ENCODE data around the gene A2M.
"Not testable (repeated sequence)": the region's sequence is repeated elsewhere in the genome, so short reads cannot be mapped to it uniquely, and the experiment has no call there.

Gene A2M

DNA sequence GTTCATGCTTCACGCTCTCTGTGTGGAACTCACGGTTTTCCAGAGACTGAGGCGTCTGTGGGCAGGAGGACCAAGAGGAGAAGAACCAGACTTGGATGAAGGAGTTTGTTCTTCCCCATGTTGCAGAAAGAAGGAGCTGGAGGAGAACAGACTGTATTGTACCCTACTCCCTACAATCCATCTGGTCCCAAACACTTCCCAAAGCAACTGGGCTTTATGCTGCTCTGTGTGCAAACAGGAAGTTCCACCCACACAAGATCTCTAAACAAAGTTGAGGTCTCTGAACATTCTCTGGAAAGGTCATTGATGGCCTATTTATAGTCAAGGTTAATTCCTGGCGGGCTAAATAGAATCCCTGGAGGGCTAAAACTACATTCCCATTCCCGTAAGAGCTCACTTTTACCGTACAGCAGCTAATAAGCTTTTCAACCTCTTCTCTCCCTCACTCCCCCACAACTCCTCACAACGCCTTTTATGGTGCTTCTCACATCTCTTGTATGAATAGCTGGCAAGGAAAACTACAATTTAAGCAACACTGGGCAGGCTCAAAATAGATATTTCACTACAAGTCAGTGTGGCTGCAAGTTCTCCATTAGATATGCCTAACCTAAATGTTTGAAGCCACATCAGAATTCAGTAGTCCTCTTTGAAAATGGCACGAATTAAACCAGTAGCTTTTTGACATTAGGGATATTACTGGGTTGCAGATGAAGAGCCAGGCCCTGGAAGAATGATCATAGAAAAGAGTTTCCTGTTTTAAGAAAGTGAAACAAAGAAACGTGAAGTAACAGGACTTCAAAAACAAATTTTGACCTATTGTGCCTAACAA, at the start of gene A2M:
Gene A2M, minus strand, starts transcription at position 189 of the 829 bp plus-strand sequence. Its CDS starts 70 bp downstream, at position 119.
- no peak for DNase-seq

DNA sequence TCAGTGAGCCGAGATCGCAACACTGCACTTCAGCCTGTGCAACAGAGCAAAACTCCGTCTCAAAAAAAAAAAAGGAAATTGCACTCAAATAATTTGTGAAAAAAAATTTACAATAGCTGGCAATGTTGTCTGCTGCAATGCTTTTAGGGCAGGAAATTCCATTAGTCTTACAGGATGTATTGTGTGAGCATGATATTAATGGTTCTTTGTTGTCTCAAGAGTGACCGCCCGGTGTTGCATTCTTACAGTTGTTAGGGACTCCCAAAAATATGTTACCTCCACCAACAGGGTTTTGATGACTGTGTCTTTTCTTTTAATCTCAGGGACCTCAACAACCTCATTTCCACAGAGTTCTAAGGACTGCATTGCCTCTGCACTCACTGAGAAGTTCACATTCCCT, 47.7 kb upstream of the A2M start:
- DNase-seq: no peak

DNA sequence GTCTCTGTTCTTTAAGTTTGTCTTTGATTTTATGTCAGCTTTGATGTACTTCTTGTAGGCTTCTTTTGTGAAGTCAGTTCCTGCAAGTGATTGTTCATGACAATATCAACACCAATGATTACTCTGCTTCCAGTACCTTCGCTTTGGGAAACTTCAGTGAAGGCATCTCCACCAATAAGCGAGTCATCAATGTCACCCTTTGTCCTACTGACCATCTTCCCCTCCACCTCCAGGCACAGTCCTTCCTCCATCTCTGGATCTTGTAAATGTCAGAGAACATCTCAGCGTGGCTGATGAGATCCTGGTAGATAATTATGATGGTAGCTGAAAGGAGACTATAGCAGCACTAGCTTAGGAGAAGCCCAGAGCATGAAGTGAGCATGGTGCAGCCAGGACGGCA, 40.4 kb upstream of the A2M start:
- no peak for DNase-seq

DNA sequence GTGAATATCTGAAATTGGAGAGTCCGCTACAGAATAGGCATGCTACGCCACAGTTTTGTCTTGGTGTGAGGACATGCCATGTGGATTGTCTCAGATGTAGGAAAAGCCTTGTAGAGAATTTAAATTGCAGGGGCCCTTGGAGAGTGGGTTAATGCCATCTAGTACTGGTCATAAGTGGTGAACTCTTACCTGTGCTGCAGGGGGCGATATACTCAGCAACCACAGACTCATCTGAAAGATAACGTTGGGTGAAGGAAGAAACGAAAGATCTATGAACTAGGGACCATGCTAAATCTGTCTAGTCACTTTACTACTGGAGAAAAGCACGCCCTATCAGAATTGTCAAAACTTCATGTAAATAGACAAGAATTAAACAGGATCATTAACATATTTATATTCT, 33.7 kb upstream of the A2M start:
- DNase-seq: no peak

DNA sequence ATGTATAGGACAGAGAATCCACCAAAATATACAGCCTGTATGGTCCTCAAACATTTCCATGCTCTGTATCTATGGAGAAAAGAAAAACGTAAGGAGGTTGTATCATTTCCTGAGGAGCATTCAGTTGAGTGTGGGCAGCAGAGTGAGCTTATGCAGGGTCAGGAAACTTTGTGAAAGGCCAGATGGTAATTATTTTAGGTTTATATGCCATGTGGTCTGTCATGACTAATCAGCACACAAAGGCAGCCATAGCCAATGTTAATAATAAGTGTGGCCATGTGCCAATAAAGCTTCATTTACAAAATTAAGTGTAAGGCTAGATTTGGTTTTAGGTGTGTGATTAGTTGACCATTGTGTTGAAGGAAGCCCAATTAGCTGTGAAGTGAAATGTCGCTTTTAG, 33.2 kb upstream of the A2M start:
- no peak for DNase-seq

DNA sequence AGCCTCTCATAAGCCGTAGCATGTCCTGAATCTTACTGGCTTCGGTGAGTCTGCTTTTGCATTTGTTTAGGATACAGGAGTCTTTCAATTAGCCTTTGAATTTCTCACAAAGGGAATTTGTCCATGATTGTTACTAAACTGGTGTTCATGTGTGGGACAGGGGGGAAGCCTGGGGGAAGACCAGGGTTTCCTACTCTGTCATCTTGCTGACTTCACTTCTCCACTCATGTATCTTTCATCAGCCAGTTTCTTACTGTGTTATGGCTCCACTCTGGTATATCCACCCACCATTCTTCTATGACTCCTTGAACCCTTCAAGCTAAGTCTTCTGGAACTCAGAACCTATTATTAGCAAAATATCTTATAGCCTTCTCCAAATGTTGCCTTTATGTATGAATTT, 31.7 kb upstream of the A2M start:
- DNase-seq: no peak

DNA sequence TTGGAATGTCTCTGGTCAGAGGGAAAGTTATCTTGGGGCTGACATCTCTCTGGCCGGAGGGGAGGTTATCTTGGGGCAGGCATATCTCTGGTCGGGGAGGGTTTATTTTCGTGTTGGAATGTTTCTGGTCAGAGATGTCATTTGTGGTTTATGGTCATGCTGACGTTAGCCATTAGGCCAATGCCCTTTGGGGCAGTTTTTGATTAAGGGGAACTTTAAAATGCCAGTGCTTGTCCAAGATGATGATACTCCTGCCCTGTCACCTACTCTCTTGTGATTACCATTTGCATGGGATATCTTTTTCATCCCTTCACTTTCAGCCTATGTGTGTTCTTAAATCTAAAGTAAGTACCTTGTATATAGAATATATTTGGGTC, 29.0 kb upstream of the A2M start:
- no peak for DNase-seq

DNA sequence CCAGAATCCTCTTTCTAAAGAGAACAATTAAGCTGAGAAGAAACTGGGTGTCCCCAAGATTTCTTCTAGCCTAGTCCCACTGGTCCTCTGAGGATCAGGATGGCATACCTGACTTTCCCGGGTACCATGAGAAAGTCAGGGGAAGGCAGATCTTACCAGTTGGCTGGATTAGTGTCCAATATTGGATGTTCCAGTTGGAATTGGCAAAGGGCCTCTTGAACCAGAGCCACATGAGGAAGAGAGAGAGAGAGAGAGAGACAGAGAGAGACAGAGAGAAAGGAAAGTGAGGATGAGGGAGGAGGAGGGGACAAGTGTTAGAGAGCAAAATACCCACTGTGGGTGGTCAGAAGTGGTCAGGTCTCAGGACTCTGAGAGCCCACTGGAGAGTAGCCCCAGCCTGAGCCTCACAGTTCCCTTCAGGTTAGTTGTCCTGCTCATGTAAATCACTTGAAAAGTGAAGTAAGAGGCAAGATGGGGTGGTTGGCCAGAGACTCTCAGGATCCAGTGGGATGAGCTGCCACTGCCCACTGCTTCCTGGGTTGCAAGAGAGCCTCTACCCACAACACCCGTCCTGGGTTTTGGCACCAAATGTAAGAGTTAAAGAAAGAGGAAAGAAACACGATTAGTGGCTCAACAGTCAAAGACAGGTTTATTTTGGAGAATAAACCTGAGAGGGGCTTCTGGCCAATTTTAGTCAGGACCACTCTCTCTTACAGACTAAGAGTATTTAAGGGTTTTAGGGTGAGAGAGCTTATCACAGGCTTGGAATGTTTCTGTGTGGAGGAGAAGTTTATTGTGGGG, 28.4 kb upstream of the A2M start:
- no peak for DNase-seq

DNA sequence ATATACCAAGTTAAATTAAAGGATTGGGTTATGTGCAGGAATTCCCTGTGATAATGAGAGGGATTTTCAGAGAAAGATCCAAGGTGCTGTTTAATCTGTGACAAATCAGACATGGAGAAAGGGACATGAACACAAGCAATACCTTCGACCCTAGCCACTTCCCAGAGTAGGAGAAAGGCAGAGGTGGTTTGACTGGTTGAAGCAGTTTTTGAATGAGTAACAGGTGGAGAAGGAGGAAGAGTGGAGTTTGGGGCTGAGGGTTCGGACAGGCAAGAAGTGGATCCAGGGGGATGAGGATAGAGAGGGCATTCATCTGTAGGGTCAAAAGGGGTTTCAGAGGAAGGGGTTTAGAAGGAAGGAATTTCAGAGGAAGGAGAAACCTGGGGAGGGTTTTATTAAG, 27.4 kb upstream of the A2M start:
- DNase-seq: no peak

DNA sequence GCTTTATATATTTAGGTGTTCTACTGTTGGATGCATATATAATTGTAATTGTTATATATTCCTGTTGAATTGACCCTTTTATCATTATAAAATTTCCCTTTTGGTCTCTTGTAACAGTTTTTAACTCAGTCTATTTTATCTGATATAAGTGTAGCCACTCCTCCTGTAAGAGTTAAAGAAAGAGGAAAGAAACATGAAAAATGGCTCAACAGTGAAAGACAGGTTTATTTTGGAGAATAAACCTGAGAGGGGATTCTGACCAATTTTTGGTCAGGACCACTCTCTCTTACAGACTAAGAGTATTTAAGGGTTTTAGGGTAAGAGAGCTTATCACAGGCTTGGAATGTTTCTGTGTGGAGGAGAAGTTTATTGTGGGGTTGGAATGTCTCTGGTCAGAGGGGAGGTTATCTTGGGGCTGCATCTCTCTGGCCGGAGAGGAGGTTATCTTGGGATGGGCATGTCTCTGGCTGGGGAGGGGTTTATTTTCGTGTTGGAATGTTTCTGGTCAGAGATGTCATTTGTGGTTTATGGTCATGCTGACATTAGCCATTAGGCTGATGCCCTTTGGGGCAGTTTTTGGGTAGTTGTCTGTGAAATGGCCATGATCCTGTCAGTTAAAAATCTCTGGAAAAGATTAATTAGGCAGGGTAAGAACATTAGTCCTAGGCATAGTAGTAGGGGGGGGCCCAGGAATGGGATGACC, 24.0 kb upstream of the A2M start:
- not testable (repeated sequence) for DNase-seq

DNA sequence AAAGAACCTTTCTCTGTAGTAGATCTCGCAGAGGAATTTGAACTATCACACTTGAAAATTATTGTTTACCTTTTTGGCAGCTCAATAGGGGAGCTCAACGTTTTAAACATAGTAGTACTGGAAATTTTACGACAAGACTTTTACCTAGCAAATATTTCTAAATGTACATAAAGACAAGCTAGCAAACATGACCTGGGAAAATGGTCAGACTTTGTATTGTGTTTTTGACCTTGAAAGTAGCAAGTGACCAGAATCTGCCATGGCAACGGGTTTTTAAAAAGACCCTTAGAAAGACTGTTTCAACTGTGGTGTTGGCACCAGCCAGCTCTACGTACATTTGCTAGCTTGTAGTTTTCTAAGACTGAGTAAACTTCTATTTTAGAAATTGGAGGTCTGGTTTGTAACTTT, 20.2 kb upstream of the A2M start:
- DNase-seq: no peak

DNA sequence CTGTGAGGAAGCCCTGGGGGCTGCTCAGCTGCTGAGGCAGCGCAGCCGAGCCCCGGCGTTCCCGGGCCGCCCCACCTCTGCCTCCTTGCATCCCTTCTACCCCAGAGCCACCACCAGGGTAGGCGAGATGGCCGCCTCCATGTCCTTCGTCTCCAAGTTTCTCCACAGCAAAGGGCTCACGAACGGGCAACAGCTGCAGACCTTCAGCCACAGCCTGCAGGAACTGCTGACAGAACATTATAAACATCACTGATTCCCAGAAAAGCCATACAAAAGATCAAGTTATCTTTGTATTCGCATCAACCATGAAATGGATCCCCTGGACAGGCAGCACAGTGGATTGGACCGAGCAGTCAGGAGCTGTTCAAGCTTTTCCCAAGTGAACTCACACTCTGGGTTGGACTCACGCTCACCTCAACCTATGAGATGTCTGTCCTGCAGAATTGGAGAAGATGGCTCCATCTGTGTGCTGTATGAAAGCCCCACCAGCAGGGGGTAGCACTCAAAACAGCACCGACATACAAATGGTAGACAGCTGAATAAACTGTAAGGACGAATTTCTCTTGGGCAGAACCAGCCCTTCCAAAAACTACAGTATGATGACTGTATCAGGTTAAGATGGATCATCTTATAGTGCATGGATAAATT, 19.4 kb upstream of the A2M start:
- no peak for DNase-seq

DNA sequence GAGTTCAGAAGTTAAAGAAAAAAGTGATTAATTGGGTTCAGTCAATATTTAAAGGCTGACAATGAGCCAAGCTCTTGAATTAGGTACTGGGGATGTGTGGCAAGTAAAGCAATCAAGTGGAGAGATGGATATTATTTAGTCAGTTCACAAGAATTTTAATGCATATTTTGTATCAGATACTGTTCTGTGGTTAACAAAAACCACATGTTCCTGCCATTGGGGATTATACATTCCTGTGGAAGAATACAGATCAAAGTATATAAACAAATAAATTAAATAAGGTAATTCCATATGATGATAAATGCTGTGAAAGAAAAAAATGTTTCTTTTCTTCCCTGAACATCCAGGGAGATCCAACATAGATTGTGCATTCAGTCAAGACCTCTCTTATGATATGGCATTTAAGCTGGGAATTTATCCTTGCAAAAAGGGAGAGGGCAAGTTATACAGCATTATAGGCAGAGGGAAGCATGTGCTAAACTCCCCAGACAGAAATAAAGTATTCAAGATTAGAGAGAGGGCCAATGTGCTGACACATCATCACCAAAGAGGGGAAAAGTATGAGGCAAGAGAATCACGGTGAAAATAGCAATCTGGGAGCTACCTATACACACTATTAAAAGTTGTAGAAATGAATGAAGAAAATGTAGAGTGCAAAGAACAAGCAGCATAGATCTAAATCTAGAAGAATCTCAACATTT, 17.6 kb upstream of the A2M start:
- DNase-seq: no peak

DNA sequence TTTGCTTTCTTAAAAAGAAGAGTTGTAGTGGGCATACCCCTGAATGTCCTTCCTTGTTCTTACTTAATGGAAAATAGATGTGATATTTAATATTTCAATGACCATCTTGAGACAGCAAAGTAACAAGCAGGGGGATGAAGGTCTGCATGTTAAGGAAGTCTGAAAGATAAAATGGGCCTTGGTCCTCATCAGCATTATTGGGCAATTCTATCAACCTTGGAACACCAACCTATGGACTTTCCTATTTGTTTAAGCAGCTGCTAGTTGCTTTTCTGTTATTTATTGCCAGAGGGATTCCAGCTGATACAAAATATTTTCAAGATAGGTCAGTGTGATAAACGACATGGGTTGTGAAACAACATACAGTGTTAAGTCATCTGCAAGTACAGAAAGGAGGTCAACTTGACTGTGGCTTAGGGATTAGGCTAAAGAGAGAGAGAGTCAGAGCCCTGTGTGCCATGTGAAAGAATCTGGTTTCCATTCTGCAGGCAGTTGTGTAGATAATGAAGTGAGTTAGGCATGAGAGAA, 16.4 kb upstream of the A2M start:
- no peak for DNase-seq

DNA sequence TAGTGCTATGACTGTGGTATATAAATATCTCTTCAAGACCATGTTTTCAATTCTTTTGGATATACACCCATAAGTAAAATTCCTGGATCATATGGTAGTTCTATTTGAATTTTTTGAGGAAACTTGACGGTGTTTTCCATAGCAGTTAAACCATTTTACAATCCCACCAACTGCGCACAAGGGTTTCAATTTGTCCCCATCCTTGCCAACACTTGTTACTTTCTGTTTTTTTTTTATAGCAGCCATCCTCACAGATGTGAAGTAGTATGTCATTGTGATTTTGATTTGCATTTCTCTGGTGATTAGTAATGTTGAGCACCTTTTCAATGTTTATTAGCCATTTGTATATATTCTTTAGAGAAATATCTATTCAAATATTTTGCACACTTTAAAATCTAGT, 14.5 kb upstream of the A2M start:
- no peak for DNase-seq

DNA sequence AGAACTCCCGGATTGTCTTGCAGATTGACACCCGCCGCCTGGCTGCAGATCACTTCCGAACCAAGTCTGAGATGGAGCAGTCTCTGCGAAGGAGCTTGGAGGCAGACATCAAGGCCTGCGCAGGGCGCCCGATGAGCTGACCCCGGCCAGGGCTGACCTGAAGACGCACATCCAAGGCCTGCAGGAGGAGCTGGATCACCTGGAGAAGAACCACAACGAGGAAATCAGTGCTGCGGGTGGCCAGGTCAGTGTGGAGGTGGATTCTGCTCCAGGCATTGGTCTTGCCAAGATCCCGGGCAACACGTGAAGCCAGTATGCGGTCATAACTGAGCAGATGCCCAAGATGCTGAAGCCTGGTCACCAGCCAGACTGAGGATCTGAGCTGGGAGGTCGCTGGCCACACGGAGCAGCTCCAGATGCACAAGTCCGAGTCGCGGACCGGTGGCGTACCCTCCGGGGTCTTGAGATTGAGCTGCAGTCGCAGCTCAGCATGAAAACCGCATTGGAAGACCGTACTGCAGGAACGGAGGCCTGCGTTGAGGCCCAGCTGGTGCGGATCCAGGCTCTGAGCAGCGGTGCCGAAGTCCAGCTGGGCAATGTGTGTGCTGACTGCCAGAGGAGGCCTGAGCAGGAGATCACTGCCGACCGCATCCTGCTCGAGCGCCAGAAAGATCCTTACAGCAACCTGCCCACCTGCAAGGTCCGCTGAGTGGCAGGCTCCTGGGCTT, 12.4 kb upstream of the A2M start:
- no peak for DNase-seq

DNA sequence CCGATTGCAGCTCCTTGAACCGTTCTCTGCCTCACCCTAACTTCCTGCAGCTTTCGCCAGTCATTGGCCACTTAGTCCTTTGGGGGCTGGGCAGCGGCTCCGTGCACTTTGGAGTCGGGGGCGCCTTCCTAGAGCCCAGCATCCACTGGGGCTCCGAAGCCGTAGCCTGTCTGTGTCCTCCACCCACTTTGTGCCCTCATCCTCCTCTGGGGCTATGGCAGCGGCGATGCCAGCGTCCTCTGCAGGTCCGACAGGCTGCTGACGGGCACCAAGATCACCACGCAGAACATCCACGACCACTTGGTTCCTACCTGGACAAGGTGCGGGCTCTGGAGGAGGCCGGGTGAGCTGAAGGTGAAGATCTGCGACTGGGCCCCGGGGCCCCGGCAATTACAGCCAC, 11.8 kb upstream of the A2M start:
- DNase-seq: no peak

DNA sequence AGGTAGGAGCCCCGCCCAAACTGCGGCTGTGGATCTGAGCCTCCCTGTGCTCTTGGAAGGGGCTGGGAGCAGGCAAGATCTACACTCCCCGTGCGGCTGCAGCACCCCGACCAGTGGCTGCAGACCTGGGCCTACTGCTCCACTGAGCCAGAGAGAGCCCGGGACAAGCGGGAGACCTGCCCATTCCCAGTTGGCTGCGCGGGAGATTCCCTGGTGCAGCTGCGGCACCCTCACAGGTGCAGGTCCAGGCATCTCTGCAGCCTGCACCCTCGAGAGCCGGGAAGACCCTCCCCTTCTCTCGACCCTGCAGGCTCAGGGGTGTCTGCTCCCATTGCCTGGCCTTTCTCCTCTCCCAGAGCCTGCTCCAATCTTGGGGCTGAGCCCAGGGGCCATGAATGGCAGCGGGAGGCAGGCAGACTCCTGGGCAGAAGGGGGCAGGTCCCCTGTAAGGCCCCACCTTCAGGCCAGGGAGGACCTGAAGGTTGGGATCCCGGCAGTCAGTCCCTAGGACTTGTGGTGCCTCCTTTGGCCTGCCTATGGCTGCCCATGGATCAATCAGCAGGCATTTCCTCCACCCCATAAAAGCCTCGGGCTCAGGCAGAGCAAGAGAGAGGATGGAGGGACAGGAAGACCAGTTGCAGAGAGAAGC, 8.8 kb upstream of the A2M start:
- no peak for DNase-seq

DNA sequence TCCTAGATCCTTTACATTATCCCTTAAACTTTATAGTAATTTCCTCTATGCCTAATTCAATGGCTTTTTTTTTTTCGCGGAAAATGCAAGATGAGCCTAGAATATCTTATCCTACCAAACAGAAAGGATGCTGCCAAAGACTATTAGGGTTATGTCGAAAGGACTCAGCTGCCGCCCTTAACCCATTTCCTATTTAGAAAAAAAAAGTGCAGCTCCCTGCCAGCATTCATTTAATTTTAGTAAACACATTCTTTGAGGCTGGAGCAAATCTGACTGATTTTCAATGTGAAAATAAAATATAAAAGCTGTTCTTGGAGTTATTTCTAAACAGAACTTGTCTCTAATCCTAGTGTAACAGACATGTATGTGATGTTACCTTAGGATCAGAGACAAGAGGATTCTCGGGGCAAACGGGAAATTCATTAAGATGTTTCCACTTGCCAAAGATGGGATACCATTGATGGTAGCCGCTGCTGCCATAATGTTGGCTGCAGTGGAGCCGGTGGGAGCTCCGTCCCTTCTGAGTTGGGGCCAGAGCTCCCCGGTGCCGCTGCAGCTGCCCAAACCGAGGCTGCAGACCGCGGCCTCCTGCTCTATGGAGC, 8.2 kb upstream of the A2M start:
- DNase-seq: no peak

DNA sequence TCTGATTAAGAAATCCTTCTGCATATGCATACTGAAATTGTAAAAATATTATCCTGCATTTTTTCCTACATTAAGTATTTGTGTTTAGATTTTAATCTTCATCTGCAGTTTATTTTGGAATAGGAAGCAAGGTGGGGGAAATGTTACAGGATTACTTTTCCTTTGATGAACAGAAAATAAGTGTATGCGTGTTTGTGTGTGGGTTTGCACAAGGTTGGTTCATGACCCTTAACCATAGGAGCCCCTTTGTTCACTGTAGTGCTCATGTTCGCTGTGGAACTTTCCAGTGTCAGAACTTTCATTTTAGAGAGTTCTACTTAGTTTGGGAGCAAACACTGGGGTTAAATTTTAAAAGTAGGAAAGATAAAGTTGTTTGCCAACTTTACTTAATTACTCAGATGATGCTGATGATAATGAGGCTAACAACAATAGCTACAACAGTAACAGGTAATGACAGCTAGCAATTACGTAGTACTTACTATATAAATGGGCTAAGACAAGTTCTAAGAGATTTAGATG, 6.4 kb upstream of the A2M start:
- DNase-seq: no peak

Measured in NCI-H510A (cell line).